ENCODE measurements around the gene REM1.

DNA sequence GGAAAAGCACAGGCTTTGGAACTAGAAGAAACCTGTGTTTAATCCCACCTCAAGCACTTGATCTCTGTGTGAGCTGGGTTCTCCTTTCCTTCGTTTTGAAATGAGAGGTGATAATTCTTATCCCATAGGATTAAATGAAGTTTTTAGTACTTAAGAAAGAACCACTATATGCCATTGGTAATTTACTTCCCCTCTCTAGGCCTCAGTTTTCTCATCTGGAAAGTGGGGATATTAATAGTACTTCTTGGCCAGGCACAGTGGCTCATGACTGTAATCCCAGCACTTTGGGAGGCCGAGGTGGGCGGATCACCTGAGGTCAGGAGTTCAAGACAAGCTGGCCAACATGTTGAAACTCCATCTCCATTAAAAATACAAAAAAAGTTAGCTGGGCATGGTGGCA is 14.1 kb downstream of the REM1 start:
- TF ChIP-seq CTCF (conservative IDR thresholded peaks at IDR 0.05; ENCODE audit: low read depth, low read length) (no peak), EZH2 (IDR thresholded peaks at IDR 0.05; ENCODE audit: borderline replicate concordance, low read depth, low read length, poor library complexity, severe bottlenecking) (no peak)

All from A673 (cell line).